Amniotic stem cell (primary cell): ENCODE measurements around the gene ZFAND3.

ENCODE experiments used
- DNase-seq: peaks from one replicate; lab custom pipeline; 2025; lab: John Stamatoyannopoulos, UW

ZFAND3 gene, protein sequence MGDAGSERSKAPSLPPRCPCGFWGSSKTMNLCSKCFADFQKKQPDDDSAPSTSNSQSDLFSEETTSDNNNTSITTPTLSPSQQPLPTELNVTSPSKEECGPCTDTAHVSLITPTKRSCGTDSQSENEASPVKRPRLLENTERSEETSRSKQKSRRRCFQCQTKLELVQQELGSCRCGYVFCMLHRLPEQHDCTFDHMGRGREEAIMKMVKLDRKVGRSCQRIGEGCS

DNA sequence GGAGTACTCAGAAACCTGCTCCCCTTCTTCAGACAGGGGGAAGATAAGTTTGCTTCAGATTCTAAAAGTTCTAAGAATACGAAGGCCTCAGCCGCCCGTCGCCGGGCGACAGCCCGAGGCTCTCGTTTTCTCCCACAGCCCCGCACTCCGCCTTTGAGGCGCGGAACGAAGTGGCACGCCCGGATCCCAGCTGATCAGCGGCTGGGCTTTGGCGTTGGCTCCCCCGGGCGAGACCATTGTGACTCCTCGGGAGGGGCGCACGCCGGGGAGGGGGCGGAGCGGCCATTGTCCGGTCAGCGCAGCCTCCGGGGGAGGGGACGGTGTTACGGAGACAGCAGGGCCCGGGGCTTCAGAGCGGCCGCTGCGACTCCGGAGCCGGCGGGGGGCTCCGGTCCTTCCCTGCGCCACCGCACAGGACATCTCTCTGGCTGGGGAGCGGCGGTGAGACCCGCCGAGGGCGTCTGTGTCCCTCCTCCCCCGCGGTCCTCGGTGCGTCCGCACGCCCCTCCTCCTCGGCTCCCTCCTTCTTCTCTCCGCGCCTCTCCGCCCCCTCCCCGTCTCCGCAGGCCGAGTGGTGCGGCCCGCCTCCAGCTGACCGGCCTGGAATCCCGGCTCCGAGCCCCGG lies at the start of gene ZFAND3:
ZFAND3 (plus strand) TSS at position 551 of the 625 bp plus-strand sequence. CDS start 219 bp downstream, outside the sequence.
- DNase-seq = peak; percentile 90

DNA sequence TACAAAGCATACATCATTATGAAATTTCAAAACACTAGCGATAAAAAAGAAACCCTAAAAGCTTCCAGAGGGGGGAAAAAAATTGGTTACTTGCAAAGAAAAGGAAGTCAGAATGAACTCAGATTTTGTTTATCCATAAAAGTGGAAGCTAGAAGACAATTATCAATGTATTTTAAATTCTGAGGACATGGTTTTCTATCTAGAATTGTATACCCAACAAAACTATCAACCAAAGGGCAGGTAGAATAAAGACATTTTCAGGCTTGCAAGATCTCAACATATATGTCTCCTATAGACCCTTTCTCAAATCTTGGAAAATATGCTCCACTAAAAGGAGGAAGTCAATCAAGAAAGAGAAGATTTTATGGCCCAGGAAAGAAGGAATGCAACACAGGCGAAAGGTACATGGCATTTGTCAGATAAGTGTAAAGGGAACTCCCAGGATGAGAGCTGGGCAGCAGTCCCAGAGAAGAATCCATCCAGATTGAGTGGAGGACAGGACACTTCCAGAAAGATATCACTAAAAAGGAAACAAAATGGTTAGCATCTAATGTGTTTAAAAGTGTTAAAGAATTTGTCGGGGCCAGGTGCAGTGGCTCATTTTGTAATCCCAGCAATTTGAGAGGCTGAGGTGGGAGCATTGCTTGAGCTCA lies 45.4 kb upstream of the ZFAND3 start:
- no peak for DNase-seq

DNA sequence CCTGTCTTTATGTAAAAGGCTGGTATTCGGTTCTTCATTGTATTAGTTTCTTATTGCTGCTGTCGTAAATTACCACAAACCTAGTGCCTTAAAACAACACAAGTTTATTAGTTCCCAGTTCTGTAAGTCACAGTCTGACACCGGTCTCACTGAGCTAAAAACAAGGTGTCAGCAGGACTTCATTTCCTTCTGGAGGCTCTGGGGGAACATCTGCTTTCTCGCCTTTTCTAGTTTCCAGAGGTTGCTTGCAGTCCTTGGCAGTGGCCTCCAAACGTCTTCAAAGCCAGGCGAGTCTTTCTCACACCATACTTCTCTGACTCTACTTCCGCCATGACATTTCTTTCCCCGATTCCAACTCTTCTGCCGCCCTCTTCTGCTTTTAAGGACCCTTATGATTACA lies 43.0 kb upstream of the ZFAND3 start:
- no peak for DNase-seq

DNA sequence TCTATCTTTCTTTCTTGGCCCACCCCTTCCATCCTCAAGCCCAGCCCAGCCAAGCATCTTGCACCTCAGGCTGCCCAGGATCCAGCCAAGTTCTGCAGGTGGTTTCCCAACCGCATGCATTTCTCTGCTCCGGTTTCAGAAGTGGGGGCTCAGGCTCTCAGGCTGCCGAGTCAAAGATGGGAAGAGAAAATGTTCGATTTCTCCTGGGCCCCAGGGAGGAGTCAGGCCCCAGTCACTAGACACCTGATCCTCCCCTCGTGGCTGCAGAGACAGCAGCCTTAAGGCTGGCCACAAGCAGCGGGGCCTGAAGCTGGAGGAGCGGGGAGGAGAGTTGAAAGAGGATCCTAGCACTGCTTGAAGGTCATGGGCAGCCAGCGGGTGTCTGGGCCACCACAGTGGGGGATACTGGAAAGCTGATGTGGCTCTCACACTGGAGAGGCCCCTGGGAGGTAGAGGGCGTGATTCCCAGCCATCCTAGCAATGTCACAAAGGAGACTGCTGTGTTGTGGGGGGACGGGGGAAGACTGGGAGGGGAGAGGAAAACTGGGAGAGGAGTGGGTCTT lies 42.2 kb upstream of the ZFAND3 start:
- DNase-seq = no peak

DNA sequence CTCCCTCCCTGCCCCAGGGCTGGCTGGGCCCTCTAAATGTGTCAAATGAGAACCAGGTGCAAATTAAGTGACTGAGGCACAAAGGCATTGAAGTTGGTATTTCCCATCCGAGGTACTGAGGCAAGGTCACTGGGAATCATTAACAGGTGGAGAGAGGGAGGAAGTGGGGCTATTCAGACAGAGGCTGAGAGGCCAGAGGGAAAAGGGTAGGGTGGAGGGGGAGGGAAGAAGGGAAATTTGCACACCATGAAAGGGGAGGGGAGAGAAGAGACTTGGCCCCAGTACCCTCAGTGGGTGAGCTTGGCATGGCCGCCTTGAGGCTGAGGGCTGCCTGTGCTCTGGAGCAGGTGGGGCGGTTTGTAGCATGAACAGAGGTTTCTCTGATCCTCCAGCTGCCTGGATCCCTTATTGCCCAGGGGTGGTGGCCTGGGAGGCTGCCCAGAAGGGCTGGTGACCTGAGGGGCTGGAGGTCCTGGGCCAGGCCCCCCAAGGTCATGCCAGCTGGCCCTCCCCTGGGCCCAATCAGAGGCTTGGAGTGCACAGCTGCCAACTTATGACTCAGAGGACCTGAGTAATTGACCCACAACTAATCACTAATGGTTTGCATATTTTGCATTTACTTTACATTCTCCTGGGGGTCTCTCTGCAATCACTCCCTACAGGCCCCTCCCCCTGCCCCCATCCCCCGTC lies 40.3 kb upstream of the ZFAND3 start:
- no peak for DNase-seq

DNA sequence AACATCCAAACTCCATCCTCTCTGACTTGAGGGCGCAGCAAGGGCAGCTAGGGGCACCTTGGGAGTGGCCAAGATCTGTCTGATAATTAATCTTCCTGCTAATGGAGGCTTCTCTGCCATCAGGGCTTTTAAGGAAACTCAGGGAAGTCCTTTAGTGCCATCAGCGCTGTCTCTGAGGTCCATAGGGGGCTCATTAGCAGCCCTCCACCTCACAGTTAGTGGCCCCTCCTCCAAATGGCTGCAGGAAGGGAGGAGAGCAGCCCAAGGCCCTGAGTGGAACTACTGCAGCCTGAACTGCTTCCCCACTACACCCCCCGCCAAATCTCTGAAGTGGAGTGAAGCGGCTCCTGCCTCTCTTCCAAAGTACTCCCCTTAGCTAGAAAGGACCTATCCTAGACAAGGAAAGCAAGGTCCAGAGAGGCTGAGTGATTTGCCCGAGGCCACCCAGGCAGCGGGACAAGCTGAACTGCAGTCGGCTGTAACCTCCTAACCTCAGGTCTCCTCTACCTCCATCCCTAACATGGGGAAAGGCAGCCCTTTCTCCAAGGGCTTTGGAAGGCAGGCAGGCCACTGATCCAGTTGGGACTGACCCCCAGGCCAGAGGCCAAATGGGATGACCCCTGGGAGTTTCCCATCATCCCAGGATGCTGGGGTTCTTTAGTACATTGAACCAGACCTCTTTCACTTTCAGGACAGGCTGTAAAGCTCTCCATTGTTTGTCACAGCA lies 39.5 kb upstream of the ZFAND3 start:
- no peak for DNase-seq

DNA sequence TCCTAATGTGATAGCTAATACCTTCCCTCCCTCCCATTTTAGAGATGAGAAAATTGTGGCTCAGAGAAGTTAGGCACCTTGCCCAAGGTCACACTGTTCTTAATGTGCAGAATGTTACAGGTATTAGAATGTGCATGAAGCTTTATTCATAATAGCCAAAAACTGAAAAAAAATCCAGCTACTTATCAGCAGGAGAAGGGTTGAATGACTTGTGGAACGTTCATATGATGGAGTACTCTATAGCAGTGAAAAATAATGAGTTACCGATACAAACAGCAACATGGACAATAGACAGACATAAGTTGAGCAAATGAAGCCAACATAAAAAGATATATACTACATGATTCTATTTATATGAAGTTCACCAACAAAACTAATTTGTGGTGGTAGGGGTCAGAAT lies 37.7 kb upstream of the ZFAND3 start:
- no peak for DNase-seq

DNA sequence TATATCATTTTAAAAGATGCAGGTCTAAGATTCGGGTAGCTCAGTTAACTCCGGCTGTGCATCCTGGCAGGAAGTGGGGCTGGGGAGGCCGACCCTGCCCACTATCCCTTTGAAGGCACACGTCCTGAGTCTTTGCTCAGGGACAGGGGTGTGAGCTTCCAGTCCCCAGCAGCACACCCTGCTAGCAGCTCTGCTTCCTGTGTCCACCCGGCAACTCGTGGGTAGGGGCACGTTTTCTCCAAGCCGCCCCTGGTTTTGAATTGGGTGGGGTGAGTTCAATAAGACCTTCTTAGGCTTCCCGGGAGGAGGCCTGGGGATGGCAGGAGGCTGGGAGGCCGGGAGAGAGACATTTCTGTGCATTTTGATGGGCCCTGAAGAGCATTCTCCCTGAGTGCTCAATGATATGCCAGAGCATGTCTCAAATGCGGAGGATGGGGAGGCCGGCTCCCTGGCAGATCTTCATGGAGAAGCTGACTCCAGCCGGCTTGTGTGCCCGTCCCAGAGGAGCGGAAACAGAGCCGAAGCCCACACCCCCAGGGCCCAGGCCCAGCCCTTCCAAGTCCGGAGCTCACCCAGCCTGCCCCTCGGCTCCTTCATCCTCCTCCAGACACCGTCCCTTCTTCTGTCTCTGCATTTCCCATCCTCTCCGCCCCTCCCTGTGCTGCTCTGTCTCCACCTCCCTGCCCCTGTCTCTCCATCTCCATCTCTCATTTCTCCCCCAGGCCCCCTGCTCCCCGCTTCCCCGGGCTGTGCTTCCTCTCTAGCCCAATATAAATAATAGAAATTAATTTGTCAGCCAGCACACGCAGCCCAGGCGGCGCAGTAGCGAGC lies 36.3 kb upstream of the ZFAND3 start:
- no peak for DNase-seq

DNA sequence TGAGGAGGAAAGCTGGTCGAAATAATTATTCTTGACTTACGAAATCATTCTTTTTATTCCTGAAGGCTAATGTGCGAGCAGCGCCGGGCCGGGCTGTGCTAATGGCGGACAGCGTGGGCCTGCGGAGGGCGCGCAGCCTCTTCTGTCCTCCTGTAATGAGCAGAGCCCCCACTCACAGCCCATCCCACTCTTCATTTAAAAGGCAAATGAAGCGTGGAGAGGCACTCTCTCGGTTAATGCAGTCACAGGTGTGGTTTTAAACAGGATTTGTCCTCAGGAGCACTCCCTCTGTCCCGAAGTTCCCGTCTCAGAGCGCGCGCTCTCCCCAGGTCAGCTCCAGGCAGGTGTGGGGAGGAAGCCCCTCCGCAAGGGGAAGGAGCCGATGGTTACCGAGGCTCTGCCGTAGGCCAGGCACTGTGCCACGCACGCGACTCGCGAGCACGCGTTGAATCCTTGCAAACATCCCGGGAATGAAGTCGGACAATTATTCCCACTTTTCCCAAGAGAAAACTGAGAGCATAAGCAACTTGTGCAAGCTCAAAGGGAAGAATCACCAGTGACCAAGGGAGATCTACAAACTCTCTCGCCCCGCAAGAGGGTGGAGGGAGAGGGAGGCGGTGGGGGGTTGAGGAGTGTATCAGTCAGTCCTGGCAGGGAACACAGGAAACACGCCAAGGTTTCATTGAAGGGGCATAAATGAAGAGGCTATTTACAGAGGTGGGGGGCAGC lies 35.5 kb upstream of the ZFAND3 start:
- DNase-seq = no peak

DNA sequence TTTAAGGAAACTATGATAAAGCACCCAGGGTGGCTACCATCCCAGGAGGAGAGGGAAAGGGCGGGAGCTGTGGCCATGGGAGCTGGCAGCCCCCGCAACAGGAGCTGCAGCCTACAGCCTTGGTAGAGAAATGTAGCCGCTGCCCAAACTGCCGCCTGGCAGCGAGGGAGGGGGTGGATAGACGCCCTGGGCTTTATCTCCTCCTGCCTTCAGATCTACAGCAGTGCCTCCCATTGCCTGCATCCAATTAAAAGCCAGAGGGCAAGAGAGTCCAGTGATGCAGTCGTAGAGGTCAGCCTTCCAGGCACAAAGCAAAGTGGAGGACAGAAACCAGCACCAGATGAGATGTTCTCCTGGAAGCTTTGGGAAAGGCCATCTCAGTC lies 35.0 kb upstream of the ZFAND3 start:
- DNase-seq = no peak

DNA sequence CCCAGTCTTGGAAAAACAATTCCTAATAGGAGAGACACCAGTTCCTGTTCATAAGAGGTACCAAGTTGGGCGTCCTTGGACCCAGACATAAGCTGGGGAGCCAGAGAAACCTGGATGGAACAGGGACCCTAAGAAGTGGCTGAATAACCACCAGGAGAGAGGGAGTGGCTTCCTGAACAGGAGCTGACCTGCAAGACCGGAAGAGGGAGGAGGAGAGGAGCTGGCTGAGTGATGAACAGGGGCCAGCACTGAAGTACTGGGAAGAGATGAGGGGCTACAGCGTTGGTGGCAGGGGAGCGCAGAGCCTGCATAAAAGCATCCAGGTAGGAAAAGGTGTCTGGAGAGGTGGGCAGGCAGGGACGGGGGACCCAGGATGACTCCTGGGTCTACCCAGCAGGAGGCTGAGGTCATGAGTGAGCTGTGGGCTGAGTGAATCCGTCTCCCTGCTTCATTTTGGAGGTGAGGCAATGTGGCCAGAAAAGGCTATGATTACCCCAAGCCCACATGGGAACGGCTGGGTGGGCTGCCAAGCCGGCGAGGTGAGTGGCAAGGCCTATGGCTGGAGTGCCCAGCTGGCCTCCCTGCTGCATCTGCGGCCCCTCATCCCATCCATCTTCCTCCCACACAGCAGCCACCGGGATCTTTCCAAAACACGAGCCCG lies 34.4 kb upstream of the ZFAND3 start:
- DNase-seq = no peak

DNA sequence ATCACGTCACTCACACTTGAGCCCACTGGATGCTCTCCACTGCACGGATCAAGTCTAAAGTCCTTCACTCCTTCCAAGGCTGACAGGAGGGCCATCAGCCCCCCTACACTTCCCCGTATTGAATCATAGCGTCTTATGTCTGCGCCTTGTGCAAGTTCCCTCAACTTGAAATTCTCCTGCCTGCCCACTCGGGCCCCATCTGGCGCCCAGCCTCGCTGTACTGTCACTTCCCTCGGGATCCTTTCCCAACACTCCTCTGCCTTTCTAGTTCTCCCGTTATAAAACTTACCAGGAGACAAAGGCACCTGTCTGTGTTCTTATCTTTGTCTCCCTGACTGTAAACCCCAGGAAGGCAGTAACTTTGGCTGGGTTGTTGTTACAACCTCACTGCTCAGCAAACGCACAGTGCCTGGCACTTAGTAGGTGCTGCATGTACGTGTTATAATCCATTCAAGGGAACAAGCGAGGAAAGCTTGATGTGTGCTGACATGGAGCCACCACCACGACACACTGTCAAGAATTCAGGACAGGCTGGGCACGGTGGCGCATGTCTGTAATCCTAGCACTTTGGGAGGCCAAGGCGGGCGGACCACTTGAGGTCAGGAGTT lies 33.8 kb upstream of the ZFAND3 start:
- no peak for DNase-seq

DNA sequence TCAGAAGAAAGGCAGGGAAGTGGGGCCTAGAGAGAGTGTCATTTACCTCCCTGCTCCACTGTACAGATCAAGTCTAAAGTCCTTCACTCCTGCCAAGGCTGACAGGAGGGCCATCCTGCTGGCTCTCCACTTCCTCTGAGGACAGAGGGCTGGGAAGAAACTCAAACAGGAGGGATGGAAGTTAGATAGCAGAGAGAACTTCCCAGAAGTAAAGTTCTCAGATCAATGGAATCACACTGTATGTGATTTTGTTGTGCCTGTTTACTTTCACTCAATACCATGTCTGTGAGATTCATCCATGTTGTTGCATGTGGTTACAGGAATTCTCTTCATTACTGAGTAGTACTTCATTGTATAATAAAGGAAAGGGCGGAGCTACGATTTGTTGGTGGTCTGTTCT lies 32.3 kb upstream of the ZFAND3 start:
- DNase-seq = no peak

DNA sequence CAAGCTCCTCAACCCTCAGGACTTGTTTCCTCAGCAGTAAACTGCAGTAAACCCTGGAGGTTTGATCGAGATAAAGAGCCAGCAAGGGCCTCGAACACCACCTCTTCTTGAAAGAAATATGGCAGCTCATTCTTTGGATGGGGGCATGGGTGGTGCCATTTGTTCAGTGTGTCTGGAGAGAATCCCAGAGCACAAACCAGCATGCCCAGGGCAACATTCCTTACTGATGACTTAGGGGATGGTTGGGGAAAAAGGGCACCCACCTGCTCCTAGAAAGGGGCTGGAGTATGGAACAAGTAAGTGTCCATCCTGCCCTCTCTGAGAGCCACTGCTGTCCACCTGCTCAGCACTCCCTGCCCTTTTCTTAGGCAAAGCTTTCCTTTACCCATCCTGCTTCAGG lies 31.3 kb upstream of the ZFAND3 start:
- DNase-seq = no peak

DNA sequence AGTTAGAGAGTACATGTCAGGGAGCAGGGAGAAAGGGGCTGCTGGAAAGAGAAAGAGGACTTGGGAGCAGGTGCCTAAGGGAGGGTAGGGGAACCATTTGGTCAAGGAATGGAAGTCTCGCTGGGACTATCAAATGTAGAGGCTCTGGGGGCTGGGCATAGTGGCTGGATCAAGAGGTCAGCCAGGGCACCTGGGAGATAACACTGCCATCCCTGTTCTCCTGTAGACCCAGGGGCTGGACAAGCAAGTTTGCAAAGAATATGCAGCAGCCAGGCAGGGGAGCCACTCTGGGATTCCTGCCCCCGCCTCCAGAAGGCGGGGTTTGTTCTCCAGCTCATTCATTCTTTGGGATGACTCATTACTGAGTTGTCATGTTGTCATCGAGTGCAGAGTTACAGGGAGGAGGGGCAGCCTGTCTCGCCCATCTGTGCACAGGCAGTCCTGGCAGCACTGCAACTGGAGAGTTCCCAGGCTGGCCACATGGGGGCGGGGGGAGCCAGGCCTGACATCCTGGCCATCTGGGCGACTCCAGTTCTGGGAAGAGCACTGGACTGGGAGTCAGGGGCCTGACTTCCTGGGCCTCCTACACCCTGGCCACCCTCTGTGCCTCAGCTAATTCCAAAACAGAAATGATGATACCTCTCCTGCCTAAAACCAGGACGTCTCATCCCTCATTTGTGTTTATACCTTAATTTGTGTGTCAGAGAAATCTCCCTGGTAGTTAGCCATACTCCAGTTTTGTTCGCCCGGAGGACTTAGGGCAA lies 28.2 kb upstream of the ZFAND3 start:
- peak; percentile 94 for DNase-seq

DNA sequence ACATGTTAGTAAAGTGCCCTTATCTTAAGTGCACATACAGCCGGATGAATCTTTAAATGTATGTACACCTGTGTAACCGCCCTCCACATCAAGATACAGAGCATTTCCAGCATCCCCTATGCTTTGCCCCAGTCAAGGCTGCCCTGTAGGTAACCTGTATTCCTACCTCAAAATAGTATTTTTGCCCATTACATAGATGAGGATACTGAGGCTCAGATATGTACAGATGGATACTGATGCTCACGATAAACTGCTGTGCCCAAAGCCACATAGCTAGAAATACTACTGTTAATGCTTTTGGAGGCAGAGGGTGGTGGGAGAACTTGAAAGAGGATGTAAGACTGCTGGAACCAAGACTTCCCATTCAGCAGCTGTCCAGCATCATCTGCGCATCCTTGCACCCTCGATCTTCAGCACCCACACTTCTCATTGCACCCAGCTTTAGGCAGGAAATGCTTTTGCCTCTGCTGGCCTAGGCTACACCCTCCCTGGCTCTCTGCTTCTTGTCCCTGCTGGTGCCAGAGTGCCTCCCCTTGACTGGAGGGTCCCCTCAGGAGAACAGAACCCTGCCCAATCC lies 27.0 kb upstream of the ZFAND3 start:
- DNase-seq = no peak

DNA sequence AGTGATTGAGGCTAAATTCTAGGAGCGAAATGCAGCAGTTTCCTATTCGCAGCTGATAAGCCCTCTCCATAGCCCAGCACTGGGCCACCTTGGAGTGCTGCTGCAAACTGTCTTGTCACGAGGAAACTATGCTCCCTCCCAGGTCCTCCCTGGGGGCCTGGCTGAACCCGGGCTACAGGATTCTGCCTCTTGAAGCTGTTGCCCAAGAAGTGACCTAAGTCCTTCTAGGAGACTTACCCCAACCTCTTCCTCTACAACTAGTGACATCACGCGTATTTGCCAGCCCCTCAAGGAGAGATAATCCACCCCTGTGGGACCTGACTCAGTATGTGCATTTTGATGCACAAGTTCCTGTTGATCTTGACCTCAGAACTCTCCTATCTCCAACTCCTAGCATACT lies 26.5 kb upstream of the ZFAND3 start:
- no peak for DNase-seq

DNA sequence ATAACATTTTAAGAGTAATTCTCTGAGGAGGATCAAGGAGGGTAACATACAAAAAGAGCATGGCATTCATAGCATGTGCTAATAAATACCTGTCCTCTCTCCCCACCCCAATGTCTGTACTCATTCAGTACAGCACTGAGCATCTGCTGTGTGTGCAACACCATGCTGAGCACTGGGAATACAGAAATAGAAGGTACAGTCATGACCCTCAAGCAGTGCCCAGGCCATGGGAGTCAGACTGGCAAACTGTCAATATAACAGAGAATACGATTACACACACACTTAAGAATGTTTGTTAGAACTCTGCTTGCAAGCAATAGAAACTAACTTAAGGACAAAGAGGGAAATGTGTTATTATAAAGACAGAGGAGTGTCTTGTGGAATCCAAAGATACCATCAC lies 24.7 kb upstream of the ZFAND3 start:
- no peak for DNase-seq
